ENCODE results near the gene LRRD1. TPM values are rescaled to one million over a fixed set of nuclear protein-coding genes. Genes with fewer than 3 reads are reported as not detected.

LRRD1 gene
- total and polyA plus RNA-seq, 9 of the 15 experiments (the other 6 are each of a cell fraction or from before 2014, with no cell fraction given) = 0.07 to 0.15 TPM; not detected in 7

DNA sequence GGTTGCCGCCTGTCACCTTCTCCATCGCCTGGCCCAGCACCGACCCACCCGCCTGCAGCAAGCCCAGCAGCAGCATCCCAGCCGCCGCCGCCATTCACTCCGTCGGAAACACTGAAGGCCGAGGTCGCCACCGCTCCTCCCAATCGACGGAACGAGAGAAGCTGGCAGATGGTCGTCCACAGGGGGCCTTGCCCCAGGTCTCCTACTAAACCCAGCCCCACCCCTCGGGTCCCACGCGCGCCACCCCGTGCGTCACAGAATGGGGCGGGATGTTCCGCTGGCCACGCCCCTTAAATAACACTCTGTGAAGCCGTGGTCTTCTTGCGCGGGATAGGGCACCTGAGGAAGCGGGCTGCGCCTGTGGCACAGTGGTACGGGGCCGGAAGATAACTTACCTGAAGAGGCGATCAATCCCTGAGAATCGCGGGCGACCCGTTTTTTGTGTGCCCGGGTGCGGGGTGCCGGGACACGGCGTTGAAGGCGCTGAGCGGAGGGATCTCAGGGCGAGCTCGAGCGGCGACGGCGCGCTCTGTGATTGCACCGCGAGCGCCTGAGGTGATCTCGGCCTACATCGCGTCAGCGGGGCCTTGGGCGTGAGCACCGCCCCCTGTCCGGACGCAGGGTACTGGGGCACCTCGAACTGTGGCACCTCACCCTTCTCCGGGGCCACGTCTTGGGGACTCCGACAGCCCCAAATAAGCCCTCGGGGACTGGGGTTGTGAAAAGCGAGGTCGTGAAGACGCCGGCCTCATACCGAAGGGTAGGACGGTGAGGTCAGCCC, 44.5 kb downstream of the LRRD1 start, which contains the start of gene CYP51A1 (continued):
- TF ChIP-seq, protein P1, sequence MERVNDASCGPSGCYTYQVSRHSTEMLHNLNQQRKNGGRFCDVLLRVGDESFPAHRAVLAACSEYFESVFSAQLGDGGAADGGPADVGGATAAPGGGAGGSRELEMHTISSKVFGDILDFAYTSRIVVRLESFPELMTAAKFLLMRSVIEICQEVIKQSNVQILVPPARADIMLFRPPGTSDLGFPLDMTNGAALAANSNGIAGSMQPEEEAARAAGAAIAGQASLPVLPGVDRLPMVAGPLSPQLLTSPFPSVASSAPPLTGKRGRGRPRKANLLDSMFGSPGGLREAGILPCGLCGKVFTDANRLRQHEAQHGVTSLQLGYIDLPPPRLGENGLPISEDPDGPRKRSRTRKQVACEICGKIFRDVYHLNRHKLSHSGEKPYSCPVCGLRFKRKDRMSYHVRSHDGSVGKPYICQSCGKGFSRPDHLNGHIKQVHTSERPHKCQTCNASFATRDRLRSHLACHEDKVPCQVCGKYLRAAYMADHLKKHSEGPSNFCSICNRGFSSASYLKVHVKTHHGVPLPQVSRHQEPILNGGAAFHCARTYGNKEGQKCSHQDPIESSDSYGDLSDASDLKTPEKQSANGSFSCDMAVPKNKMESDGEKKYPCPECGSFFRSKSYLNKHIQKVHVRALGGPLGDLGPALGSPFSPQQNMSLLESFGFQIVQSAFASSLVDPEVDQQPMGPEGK (CRISPR knock-in tag; IDR thresholded peaks at IDR 0.05; ENCODE audit: borderline replicate concordance) = no peak
- no peak for TF ChIP-seq CBFA2T3 (IDR thresholded peaks at IDR 0.05)
- no peak for TF ChIP-seq ZBTB1 (CRISPR knock-in tag; IDR thresholded peaks at IDR 0.05; ENCODE audit: borderline replicate concordance, low read depth)
- TF ChIP-seq ZNF143 (CRISPR knock-in tag; IDR thresholded peaks at IDR 0.05) = no peak
- no peak for TF ChIP-seq ZC3H11A (IDR thresholded peaks at IDR 0.05; ENCODE audit: low read depth, low read length)
- no peak for TF ChIP-seq TCF7L2 (IDR thresholded peaks at IDR 0.05; ENCODE audit: low read depth, low read length)
- TF ChIP-seq ZNF695 (CRISPR knock-in tag; IDR thresholded peaks at IDR 0.05) = no peak
- TF ChIP-seq ZNF830 (CRISPR knock-in tag; IDR thresholded peaks at IDR 0.05) = peak; percentile 71
- TF ChIP-seq, protein P2, sequence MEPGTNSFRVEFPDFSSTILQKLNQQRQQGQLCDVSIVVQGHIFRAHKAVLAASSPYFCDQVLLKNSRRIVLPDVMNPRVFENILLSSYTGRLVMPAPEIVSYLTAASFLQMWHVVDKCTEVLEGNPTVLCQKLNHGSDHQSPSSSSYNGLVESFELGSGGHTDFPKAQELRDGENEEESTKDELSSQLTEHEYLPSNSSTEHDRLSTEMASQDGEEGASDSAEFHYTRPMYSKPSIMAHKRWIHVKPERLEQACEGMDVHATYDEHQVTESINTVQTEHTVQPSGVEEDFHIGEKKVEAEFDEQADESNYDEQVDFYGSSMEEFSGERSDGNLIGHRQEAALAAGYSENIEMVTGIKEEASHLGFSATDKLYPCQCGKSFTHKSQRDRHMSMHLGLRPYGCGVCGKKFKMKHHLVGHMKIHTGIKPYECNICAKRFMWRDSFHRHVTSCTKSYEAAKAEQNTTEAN (CRISPR knock-in tag; IDR thresholded peaks at IDR 0.05) = no peak
- peak; percentile 40 for TF ChIP-seq SMARCE1 (IDR thresholded peaks at IDR 0.05)
- peak; percentile 58 for TF ChIP-seq FOXM1 (IDR thresholded peaks at IDR 0.05; ENCODE audit: low read depth)
- 0 out of 2 replicates have a peak, but pooled peaks have one; percentile 89 for TF ChIP-seq FOXM1 (CRISPR knock-in tag; IDR thresholded peaks at IDR 0.05; ENCODE audit: low read depth)
- TF ChIP-seq CBX2 (IDR thresholded peaks at IDR 0.05; ENCODE audit: insufficient read depth, low read length, poor library complexity, severe bottlenecking) = no peak
- TF ChIP-seq CREBBP (IDR thresholded peaks at IDR 0.05; ENCODE audit: low read depth, low read length) = no peak
- TF ChIP-seq NFYB (IDR thresholded peaks at IDR 0.05; ENCODE audit: extremely low read depth, insufficient read length) = no peak
- TF ChIP-seq KLF1 (tag; IDR thresholded peaks at IDR 0.05) = peak; percentile 59
- TF ChIP-seq TBP (optimal IDR thresholded peaks at IDR 0.05; ENCODE audit: low read depth, low read length) = peak; percentile 87
- TF ChIP-seq CREB1 (IDR thresholded peaks at IDR 0.05) = peak; percentile 94
- TF ChIP-seq CREB1 (CRISPR knock-in tag; IDR thresholded peaks at IDR 0.05) = peak; percentile 93
- TF ChIP-seq FOXK1 (CRISPR knock-in tag; IDR thresholded peaks at IDR 0.05; ENCODE audit: borderline replicate concordance) = peak; percentile 1; the same call in 1 of the 2 replicates
- TF ChIP-seq MCM3 (IDR thresholded peaks at IDR 0.05) = no peak
- TF ChIP-seq, protein P3, sequence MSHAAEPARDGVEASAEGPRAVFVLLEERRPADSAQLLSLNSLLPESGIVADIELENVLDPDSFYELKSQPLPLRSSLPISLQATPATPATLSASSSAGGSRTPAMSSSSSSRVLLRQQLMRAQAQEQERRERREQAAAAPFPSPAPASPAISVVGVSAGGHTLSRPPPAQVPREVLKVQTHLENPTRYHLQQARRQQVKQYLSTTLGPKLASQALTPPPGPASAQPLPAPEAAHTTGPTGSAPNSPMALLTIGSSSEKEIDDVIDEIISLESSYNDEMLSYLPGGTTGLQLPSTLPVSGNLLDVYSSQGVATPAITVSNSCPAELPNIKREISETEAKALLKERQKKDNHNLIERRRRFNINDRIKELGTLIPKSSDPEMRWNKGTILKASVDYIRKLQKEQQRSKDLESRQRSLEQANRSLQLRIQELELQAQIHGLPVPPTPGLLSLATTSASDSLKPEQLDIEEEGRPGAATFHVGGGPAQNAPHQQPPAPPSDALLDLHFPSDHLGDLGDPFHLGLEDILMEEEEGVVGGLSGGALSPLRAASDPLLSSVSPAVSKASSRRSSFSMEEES (CRISPR knock-in tag; IDR thresholded peaks at IDR 0.05) = no peak
- peak; percentile 60 for TF ChIP-seq HNRNPLL (IDR thresholded peaks at IDR 0.05; ENCODE audit: low read depth, low read length, poor library complexity, severe bottlenecking)
- no peak for TF ChIP-seq HNRNPK (IDR thresholded peaks at IDR 0.05; ENCODE audit: low read depth, low read length, poor library complexity, severe bottlenecking)

All from K562 (cell line).